HL-60 (cell line): ENCODE data around the gene DDB1.

Experiments
- DNase-seq, 2 experiments: peaks; one replicate each; pipeline ENCODE4 v3.0.0-alpha.2; 2010 to 2020; ENCODE audit warnings: low read depth in 1 of 2, low spot score in 1 of 2
- H3K27ac ChIP-seq: fragments of 250-450 bp; sonication (Bioruptor Pico); replicated peaks from 2 replicates; pipeline ENCODE4 v1.5.1; 2020; ENCODE audit warnings: mild to moderate bottlenecking, moderate library complexity
- H3K27me3 ChIP-seq: fragments of 250-450 bp; sonication (Bioruptor Pico); 2 replicates; pipeline ENCODE4 v1.5.1; 2021; ENCODE audit warnings: mild to moderate bottlenecking, moderate library complexity; ENCODE audit not compliant: insufficient read depth, poor library complexity, severe bottlenecking
- H3K4me3 ChIP-seq: replicated peaks from 2 replicates; pipeline ENCODE4 v1.5.1; 2011; ENCODE audit warnings: mild to moderate bottlenecking, control low read depth, low read length; ENCODE audit not compliant: insufficient read depth
- CTCF ChIP-seq: IDR thresholded peaks from one replicate; pipeline ENCODE4 v1.5.1; 2011; ENCODE audit warnings: low read length, control low read depth, inconsistent platforms; ENCODE audit not compliant: insufficient read depth
- GABPA ChIP-seq: IDR thresholded peaks from 2 replicates; pipeline ENCODE4 v1.6.1; 2012; ENCODE audit warnings: low read depth
- POLR2AphosphoS5 ChIP-seq: IDR thresholded peaks from 2 replicates; pipeline ENCODE4 v1.6.1; 2012; ENCODE audit warnings: low read depth
- REST ChIP-seq: IDR thresholded peaks from 2 replicates; pipeline ENCODE4 v1.6.1; 2012; ENCODE audit warnings: low read depth; ENCODE audit not compliant: insufficient replicate concordance
- SPI1 ChIP-seq: IDR thresholded peaks from 2 replicates; pipeline ENCODE4 v1.6.1; 2012; ENCODE audit warnings: low read depth, mild to moderate bottlenecking, borderline replicate concordance

DDB1 gene

DNA sequence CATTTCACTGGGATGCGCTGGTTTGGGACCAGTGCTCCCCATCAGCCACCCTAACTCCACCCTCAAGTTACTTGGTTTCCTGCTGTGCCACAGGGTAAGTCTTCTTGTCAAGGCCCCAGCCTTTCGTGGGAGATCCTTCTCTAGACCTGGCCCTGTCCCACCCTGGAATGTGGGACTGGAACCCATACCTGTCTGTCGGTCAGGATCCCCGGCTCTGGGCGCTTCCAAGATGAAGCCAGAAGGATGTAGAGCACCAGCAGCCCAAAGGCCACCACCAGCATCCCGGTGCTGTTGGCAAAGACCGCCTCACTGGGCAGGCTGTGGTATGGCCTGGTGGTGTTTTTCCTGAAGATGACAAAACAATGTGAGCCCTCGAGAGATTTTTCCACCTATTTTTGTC is 17.9 kb upstream of the DDB1 start:
- no peak for TF ChIP-seq SPI1
- no peak for TF ChIP-seq REST
- no peak overlapping the region for H3K27ac ChIP-seq
- H3K4me3 ChIP-seq, result no peak overlapping the region
- H3K27me3 ChIP-seq, result no peaks in the 10 kb centered on the region
- no peak for DNase-seq

DNA sequence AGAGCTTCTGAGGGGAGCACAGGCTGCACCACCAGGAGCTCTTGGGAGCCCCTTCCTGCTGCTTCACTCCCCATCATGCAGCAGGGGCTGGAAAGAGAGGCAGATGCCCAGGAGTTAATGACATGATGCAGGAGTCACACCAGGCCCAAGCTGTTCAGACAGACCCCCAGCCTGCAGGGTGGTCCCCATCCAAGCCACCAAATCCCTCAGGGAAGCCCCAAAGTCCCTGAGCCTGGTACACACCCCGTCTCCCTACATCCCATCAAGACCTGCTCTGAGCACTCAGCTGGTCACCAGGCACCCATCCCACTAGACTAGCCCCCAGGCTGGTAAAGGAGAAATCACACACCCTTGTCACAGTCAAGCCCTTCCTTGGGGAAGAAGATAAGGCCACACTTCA is 17.4 kb upstream of the DDB1 start:
- no peak overlapping the region for H3K27ac ChIP-seq
- no peak for TF ChIP-seq REST
- TF ChIP-seq GABPA, result no peak
- no peak for TF ChIP-seq SPI1
- no peak for TF ChIP-seq CTCF
- TF ChIP-seq POLR2AphosphoS5, result no peak
- no peak for DNase-seq
- H3K4me3 ChIP-seq, result no peak overlapping the region
- H3K27me3 ChIP-seq, result no peaks in the 10 kb centered on the region

GRCh38 chr11:61349916-61350315 is 17.0 kb upstream of the DDB1 start:
- TF ChIP-seq POLR2AphosphoS5 (no peak), REST (no peak), GABPA (no peak)
- Histone ChIP-seq H3K27me3 (no peaks in the 10 kb centered on the region), H3K4me3 (no peak overlapping the region), H3K27ac (no peak overlapping the region)
- no peak for DNase-seq

DNA sequence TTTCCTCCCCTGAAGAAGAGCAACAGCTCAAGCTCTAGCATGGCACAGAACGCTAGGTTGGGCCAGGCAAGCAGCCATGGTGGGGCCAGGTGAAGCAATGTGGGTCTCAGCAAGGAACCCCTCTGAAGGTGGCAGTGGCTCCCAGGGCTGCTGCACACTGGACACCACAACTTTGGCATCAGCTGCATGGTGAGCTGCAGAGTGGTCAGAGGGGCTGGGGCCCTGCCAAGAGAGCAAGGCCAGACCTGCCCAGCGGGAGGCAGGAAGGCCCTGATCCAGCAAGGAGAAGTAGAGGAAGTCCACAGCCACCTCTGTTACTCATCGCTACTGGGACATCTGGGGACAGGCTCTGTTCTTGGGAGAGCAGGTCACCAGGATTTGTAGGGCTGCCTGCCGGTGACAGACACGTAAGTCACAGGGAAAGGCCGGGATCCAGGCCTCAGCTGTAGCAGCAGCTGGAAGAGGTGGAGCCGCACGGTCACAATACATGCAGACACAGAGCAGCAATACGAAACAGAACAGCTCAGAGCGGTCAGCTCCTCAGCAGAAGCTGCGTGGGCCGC is 16.4 kb upstream of the DDB1 start:
- H3K27me3 ChIP-seq, result no peaks in the 10 kb centered on the region
- no peak for DNase-seq
- H3K27ac ChIP-seq, result no peak overlapping the region
- no peak overlapping the region for H3K4me3 ChIP-seq
- TF ChIP-seq REST, result no peak
- TF ChIP-seq SPI1, result no peak
- TF ChIP-seq POLR2AphosphoS5, result no peak
- TF ChIP-seq GABPA, result no peak
- no peak for TF ChIP-seq CTCF
